HUES48 (cell line): ENCODE measurements around the gene RHOF.

Experiments
- H3K27ac ChIP-seq: one replicate; pipeline ENCODE4 v1.7.0; 2013; ENCODE audit warnings: low read depth, low read length, inconsistent platforms
- H3K27me3 ChIP-seq: 2 replicates; pipeline ENCODE4 v1.6.1; 2013; ENCODE audit warnings: mild to moderate bottlenecking, low read length; ENCODE audit not compliant: control insufficient read depth, insufficient read depth
- H3K36me3 ChIP-seq: 2 replicates; pipeline ENCODE4 v1.6.1; 2013; ENCODE audit warnings: low read length; ENCODE audit not compliant: control insufficient read depth, insufficient read depth
- H3K4me1 ChIP-seq: 2 replicates; pipeline ENCODE4 v1.6.1; 2013; ENCODE audit warnings: mild to moderate bottlenecking, low read length; ENCODE audit not compliant: control insufficient read depth, insufficient read depth
- H3K4me3 ChIP-seq: 2 replicates; pipeline ENCODE4 v1.5.1; 2013; ENCODE audit warnings: mild to moderate bottlenecking, low read depth, low read length
- H3K9ac ChIP-seq: 2 replicates; pipeline ENCODE4 v1.6.1; 2013; ENCODE audit warnings: mild to moderate bottlenecking, low read depth, low read length, moderate library complexity
- H3K9me3 ChIP-seq: 2 replicates; pipeline ENCODE4 v1.6.1; 2013; ENCODE audit warnings: low read length; ENCODE audit not compliant: control insufficient read depth, insufficient read depth

Gene RHOF

GRCh38 chr12:121776190-121777098 lies 17.0 kb downstream of the RHOF start:
- H3K36me3 ChIP-seq: no peaks in the 10 kb centered on the region; the same call in none of the 2 replicates
- no peak overlapping the region for H3K27ac ChIP-seq

DNA sequence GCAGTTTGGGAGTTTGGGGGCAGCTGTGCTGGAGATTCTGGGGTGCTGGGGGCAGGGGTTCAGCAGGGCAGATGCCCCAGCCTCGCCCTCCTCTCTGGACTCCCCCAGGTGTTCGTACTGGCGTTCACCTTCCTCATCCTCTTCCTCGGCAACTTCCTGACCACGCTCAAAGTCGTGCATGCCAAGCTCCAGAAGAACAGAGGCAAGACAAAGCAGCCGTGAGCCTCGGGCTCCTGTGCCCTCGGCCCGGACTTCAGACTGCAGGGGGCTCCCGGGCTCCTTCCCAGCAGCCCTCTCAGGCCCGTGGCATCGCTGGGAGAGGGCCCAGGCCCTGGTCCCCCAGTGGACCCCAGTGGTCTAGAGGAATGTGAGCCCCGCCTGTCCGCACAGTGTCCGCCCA lies 18.0 kb downstream of the RHOF start:
- H3K4me3 ChIP-seq: no peak overlapping the region
- no peaks in the 10 kb centered on the region for H3K9me3 ChIP-seq
- no peaks in the 10 kb centered on the region for H3K27me3 ChIP-seq
- no peaks in the 10 kb centered on the region; the same call in none of the 2 replicates for H3K36me3 ChIP-seq
- peak overlapping the region; percentile 49 for H3K27ac ChIP-seq
- no peak overlapping the region for H3K9ac ChIP-seq
- H3K4me1 ChIP-seq: peaks cover 18% of the 10 kb centered on the region

More at GRCh38 chr12:121776190-121777098, 17.0 kb downstream of the RHOF start:
- Histone ChIP-seq H3K9me3 (no peaks in the 10 kb centered on the region), H3K4me1 (peaks cover 18% of the 10 kb centered on the region), H3K27me3 (no peaks in the 10 kb centered on the region), H3K9ac (no peak overlapping the region), H3K4me3 (no peak overlapping the region)

DNA sequence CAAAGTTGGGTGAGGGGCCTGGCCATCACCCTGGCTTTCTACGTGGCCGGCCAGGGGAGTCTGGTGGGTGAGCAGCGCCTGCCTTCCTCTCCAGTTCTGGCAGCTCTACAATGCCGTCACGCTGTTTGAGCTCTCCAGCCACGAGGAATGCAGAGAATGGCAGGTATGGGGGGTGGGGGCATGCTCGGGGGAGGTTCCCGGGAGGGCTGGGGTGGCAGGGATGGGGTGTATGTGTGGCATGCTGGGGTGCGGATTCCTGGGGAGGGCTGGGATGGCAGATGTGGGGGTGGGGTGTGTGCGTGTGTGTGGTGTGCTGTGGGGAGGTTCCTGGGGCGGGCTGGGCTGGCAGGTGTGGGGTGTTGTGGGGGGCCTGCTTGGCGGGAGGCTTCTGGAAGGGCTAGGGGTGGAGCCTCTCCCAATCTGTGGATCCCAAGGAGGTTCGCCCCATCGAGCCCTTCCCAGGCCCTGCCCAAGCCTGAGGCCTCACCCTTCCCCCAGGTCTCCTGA lies 18.5 kb downstream of the RHOF start:
- Histone ChIP-seq H3K4me1 (peaks cover 18% of the 10 kb centered on the region), H3K4me3 (no peak overlapping the region), H3K27me3 (no peaks in the 10 kb centered on the region), H3K9ac (no peak overlapping the region), H3K36me3 (no peaks in the 10 kb centered on the region; the same call in 1 of the 2 replicates), H3K27ac (peak overlapping the region; percentile 49), H3K9me3 (no peaks in the 10 kb centered on the region)

DNA sequence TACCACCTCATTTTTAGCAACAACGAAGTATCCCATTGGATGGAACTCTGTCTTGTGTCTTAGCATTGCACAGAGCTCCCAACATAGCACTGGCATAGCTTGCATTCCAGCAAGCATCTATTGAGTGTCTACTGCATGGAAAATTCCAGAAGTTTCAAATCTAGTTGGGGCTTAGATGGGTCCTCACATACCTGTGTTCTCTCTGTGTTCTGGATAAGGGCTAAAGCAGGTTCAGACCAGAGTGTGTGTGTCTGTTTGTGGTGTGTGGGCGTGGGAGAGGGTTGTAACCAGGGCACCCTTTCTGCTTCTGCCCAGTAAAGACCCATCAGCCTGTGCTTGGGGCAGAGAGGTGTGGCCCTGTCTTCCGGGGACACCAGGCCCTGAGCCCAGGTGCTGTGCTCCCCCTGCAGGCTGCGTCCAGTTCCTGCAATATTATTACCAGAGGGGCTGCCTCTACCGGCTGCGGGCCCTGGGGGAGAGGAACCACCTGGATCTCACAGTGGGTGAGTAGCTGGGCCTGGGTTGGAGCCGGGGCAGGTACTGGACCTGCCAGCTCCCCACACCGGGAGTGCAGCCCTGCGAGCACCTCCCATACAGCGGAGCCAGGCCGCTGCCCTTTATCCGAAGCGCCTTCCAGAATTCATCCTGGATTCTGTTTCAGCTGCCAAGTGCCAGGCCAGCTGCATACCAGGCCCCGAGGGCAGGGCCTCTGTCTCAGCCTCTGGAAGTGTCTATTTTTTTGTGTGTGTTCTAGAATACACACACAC lies 20.3 kb downstream of the RHOF start:
- Histone ChIP-seq H3K9ac (no peak overlapping the region), H3K4me1 (peaks cover 18% of the 10 kb centered on the region), H3K36me3 (no peaks in the 10 kb centered on the region; the same call in 1 of the 2 replicates), H3K4me3 (no peak overlapping the region), H3K9me3 (no peaks in the 10 kb centered on the region), H3K27me3 (no peaks in the 10 kb centered on the region), H3K27ac (no peak overlapping the region)

DNA sequence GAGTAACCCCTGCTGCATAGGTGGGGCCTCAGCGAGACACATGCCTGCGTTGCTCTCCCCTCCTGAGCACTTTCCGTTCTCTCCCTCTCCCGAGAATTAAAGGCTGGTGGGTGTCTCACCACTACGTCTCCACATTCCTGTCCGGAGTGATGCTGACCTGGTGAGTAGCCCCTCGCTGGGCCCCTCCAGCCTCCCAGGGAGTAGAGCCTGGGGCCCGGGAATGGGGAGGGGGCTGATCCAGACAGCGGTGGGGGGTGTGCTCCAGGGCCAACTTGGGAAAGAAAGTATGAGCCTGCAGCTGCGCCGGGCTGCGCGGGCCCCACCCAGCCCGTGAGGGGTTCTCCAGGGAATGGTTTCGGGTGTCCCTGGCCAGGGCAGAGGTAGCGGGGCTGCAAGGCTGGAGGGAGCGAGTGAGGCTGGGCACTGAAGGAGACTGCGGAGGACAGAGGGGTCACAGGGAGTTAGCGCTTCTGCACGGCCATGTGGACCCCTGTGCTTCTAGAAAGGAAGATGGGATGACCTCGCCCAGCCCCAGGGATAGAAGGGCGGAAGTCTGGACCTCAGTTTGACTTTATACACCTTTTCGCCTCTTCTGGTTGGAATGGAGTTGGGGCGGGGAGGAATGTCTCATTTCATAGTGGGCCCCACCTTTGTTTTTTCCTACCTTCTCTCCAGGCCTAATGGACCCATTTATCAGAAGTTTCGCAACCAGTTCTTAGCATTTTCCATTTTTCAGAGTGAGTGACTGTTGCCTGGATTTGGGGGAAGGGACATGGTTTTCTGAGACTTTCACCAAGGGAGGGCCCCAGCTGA lies 22.5 kb downstream of the RHOF start:
- H3K27me3 ChIP-seq: no peaks in the 10 kb centered on the region
- H3K4me1 ChIP-seq: peaks cover 18% of the 10 kb centered on the region
- no peak overlapping the region for H3K9ac ChIP-seq
- H3K36me3 ChIP-seq: peaks cover 13% of the 10 kb centered on the region
- no peak overlapping the region for H3K4me3 ChIP-seq
- no peaks in the 10 kb centered on the region for H3K9me3 ChIP-seq
- H3K27ac ChIP-seq: no peak overlapping the region

GRCh38 chr12:121770388-121770787 lies 23.1 kb downstream of the RHOF start:
- Histone ChIP-seq H3K27me3 (no peaks in the 10 kb centered on the region), H3K4me3 (no peak overlapping the region), H3K36me3 (peaks cover 19% of the 10 kb centered on the region), H3K9ac (no peak overlapping the region), H3K9me3 (no peaks in the 10 kb centered on the region), H3K27ac (peak overlapping the region; percentile 12), H3K4me1 (peaks cover 15% of the 10 kb centered on the region)

GRCh38 chr12:121769831-121770301 lies 23.6 kb downstream of the RHOF start:
- peaks cover 21% of the 10 kb centered on the region for H3K36me3 ChIP-seq
- H3K9me3 ChIP-seq: no peaks in the 10 kb centered on the region
- no peak overlapping the region for H3K9ac ChIP-seq
- H3K27ac ChIP-seq: peak overlapping the region; percentile 12
- peaks cover 12% of the 10 kb centered on the region for H3K4me1 ChIP-seq
- H3K27me3 ChIP-seq: no peaks in the 10 kb centered on the region
- H3K4me3 ChIP-seq: no peak overlapping the region

- Histone ChIP-seq H3K9ac (no peak overlapping the region), H3K27ac (no peak overlapping the region), H3K4me1 (0 out of 2 replicates have a peak, but pooled peaks cover 8% of the 10 kb centered on the region), H3K27me3 (no peaks in the 10 kb centered on the region), H3K4me3 (no peak overlapping the region), H3K9me3 (no peaks in the 10 kb centered on the region), H3K36me3 (peaks cover 25% of the 10 kb centered on the region)
Observed at GRCh38 chr12:121769297-121769830, 24.1 kb downstream of the RHOF start.

- Histone ChIP-seq H3K36me3 (peaks cover 28% of the 10 kb centered on the region), H3K4me3 (no peak overlapping the region), H3K4me1 (0 out of 2 replicates have a peak, but pooled peaks cover 3% of the 10 kb centered on the region), H3K9me3 (no peaks in the 10 kb centered on the region), H3K9ac (no peak overlapping the region), H3K27ac (no peak overlapping the region), H3K27me3 (no peaks in the 10 kb centered on the region)
Observed at GRCh38 chr12:121767525-121768016, 25.9 kb downstream of the RHOF start.
